Hepatocyte (in vitro differentiated cells): Measurements from ENCODE around the gene AP1G1.

Experiments used
- EZH2 ChIP-seq: fragments of 200-600 bp; sonication (generic); IDR thresholded peaks from 2 replicates; pipeline ENCODE4 v1.6.1; 2016; ENCODE audit warnings: antibody characterized with exemption, mild to moderate bottlenecking, borderline replicate concordance
- EZH2phosphoT487 ChIP-seq: fragments of 200-600 bp; sonication (generic); IDR thresholded peaks from one replicate; pipeline ENCODE4 v1.6.1; 2018; ENCODE audit warnings: antibody characterized with exemption, mild to moderate bottlenecking, low read depth, moderate library complexity; ENCODE audit not compliant: unreplicated experiment, severe bottlenecking
- TF ChIP-seq, protein P1 (sequence below): fragments of 200-600 bp; sonication (generic); IDR thresholded peaks from 2 replicates; pipeline ENCODE4 v1.5.1; 2016; ENCODE audit warnings: antibody characterized with exemption, mild to moderate bottlenecking; ENCODE audit not compliant: poor library complexity

DNA sequence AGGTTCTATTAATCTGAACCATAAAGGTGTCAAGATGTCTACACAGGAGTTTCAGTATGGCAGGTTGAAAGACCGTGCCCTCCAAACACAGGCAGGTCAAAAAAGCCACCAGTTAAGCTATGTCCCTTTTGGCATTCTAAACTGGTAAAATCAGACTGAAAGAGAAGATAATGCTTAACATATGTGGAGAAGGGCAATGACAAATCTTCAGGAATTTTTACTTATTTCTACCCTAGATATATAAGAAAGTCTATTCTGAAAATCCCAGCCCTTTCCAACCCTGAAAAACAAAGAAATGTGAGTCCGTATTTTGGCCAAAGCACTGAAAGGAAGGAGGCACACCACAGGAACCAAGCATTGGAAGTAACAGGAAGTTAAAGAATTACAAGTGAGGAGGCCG is 16.5 kb downstream of the AP1G1 start:
- TF ChIP-seq EZH2phosphoT487 (no peak), EZH2 (no peak)
- TF ChIP-seq, protein P1, sequence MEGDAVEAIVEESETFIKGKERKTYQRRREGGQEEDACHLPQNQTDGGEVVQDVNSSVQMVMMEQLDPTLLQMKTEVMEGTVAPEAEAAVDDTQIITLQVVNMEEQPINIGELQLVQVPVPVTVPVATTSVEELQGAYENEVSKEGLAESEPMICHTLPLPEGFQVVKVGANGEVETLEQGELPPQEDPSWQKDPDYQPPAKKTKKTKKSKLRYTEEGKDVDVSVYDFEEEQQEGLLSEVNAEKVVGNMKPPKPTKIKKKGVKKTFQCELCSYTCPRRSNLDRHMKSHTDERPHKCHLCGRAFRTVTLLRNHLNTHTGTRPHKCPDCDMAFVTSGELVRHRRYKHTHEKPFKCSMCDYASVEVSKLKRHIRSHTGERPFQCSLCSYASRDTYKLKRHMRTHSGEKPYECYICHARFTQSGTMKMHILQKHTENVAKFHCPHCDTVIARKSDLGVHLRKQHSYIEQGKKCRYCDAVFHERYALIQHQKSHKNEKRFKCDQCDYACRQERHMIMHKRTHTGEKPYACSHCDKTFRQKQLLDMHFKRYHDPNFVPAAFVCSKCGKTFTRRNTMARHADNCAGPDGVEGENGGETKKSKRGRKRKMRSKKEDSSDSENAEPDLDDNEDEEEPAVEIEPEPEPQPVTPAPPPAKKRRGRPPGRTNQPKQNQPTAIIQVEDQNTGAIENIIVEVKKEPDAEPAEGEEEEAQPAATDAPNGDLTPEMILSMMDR = no peak
